HCT116 (cell line): ENCODE results near the gene AMBRA1.

Source experiments
- EZH2phosphoT487 ChIP-seq: fragments of 200-600 bp; IDR thresholded peaks from 2 replicates; pipeline ENCODE4 v1.6.1; 2018; ENCODE audit warnings: antibody characterized with exemption, borderline replicate concordance
- JUND ChIP-seq: IDR thresholded peaks from 2 replicates; pipeline ENCODE4 v1.6.1; 2012
- POLR2AphosphoS5 ChIP-seq: IDR thresholded peaks from 2 replicates; pipeline ENCODE4 v1.6.1; 2011; ENCODE audit warnings: mild to moderate bottlenecking, low read depth, low read length, moderate library complexity
- SP1 ChIP-seq: IDR thresholded peaks from 2 replicates; pipeline ENCODE4 v1.6.1; 2012; ENCODE audit warnings: low read depth
- SRF ChIP-seq: IDR thresholded peaks from 2 replicates; pipeline ENCODE4 v1.6.1; 2012; ENCODE audit warnings: low read depth
- TCF7L2 ChIP-seq: IDR thresholded peaks from 2 replicates; pipeline ENCODE4 v1.7.0; 2011; ENCODE audit warnings: borderline replicate concordance, inconsistent platforms; ENCODE audit not compliant: insufficient read depth, insufficient read length; ENCODE audit errors: extremely low read depth
- YY1 ChIP-seq: IDR thresholded peaks from 2 replicates; pipeline ENCODE4 v1.6.1; 2011; ENCODE audit warnings: low read length, low read depth, moderate library complexity, mild to moderate bottlenecking; ENCODE audit not compliant: insufficient replicate concordance; ENCODE audit errors: extremely low read depth
- TF ChIP-seq, protein P1 (sequence below), 3 experiments: fragments of 200-600 bp in 1 of 3; sonication (generic) in 1 of 3; IDR thresholded peaks in 2 of 3; conservative IDR thresholded peaks in 1 of 3; 2 replicates each; pipeline ENCODE4 v1.5.1; 2012 to 2017; ENCODE audit warnings: low read depth in 2 of 3, low read length in 2 of 3, antibody characterized with exemption in 1 of 3, borderline replicate concordance in 1 of 3, control low read depth in 1 of 3, mild to moderate bottlenecking in 1 of 3, mixed read lengths in 1 of 3, mixed run types in 1 of 3, moderate library complexity in 1 of 3; ENCODE audit not compliant: insufficient read depth in 1 of 3

DNA sequence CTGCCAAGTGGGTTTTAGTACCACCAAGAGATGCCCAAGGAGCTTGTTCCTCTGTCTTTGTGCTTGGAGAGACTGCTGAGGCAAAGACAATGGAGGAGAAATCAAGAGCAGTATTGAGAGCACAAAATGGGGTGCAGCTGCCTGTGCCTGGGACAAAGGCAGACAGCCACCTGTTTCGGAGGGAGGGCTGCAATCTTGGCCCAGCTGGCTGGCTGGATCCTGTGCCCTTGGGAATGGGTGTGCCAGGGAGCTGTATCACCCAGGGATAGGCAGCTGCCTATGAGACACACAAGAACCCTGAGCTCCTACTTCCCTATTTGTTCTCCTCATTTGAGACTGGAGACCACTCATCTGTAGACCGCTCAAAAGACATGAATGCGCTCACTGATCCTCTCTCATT lies 178.9 kb downstream of the AMBRA1 start:
- TF ChIP-seq JUND (no peak), EZH2phosphoT487 (no peak), SRF (no peak), POLR2AphosphoS5 (no peak), SP1 (no peak), YY1 (no peak), TCF7L2 (no peak)
- TF ChIP-seq, protein P1, sequence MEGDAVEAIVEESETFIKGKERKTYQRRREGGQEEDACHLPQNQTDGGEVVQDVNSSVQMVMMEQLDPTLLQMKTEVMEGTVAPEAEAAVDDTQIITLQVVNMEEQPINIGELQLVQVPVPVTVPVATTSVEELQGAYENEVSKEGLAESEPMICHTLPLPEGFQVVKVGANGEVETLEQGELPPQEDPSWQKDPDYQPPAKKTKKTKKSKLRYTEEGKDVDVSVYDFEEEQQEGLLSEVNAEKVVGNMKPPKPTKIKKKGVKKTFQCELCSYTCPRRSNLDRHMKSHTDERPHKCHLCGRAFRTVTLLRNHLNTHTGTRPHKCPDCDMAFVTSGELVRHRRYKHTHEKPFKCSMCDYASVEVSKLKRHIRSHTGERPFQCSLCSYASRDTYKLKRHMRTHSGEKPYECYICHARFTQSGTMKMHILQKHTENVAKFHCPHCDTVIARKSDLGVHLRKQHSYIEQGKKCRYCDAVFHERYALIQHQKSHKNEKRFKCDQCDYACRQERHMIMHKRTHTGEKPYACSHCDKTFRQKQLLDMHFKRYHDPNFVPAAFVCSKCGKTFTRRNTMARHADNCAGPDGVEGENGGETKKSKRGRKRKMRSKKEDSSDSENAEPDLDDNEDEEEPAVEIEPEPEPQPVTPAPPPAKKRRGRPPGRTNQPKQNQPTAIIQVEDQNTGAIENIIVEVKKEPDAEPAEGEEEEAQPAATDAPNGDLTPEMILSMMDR (IDR thresholded peaks at IDR 0.05 in 2 of 3, conservative IDR thresholded peaks at IDR 0.05 in 1 of 3; ENCODE audit: borderline replicate concordance in 1 of 3, insufficient read depth in 1 of 3, low read depth in 2 of 3, low read length in 2 of 3), result no peak
